A549 (cell line): Measurements from ENCODE around the gene PML. TPM values are rescaled to one million over a fixed set of nuclear protein-coding genes. Genes with fewer than 3 reads are reported as not detected.

Experiments
- ATAC-seq, 2 experiments: fragments of 200-7000 bp in 1 of 2; fragments of >200 bp in 1 of 2; cut with Nextera tagmentation in 1 of 2; cut with Tn5 transposase in 1 of 2; 3 replicates each; pipeline versions ENCODE4 v1.8.0 to v1.9.1; 2018 to 2020; ENCODE audit warnings: mild to moderate bottlenecking in 1 of 2, moderate library complexity in 1 of 2
- CTCF ChIA-PET: fragments of 300-600 bp; sonication (Branson Sonifier 250); formaldehyde crosslinking; extraction: SDS; loops from one replicate; lab custom pipeline; 2021; ENCODE audit warnings: antibody characterized with exemption, inconsistent platforms; lab: Yijun Ruan, JAX
- POLR2A ChIA-PET: fragments of 350-600 bp; formaldehyde crosslinking; extraction: SDS; loops from one replicate; lab custom pipeline; 2021; ENCODE audit warnings: antibody characterized with exemption, inconsistent platforms; lab: Yijun Ruan, JAX
- DNase-seq, 2 experiments: peaks; one replicate each; pipeline versions ENCODE4 v3.0.0 to v3.0.0-alpha.2; 2011 to 2016; ENCODE audit warnings: low read depth in 1 of 2, low spot score in 1 of 2
- FAIRE-seq: peaks from 2 replicates; lab custom pipeline; 2011; peaks lifted over from hg19 to GRCh38; lab: Jason Lieb, UNC
- H3K27ac ChIP-seq, 2 experiments: fragments of >200 bp; sonication (Bioruptor Twin); formaldehyde crosslinking; 3 replicates each; pipeline ENCODE4 v1.5.1; 2016 to 2017
- H3K4me1 ChIP-seq: fragments of >200 bp; sonication (Bioruptor Twin); formaldehyde crosslinking; 3 replicates; pipeline ENCODE4 v1.6.1; 2016
- H3K4me2 ChIP-seq: fragments of >200 bp; sonication (Bioruptor Twin); formaldehyde crosslinking; 3 replicates; pipeline ENCODE4 v1.6.1; 2016
- H3K4me3 ChIP-seq: fragments of >200 bp; sonication (Bioruptor Twin); formaldehyde crosslinking; 3 replicates; pipeline ENCODE4 v1.5.1; 2016
- H3K9me3 ChIP-seq: fragments of >200 bp; sonication (Bioruptor Twin); formaldehyde crosslinking; 3 replicates; pipeline ENCODE4 v1.6.1; 2016
- CHD4 ChIP-seq: fragments of 200-600 bp; sonication (generic); IDR thresholded peaks from 2 replicates; pipeline ENCODE4 v1.6.1; 2016; ENCODE audit warnings: antibody characterized with exemption, mild to moderate bottlenecking, borderline replicate concordance
- EHMT2 ChIP-seq: fragments of 200-600 bp; sonication (generic); IDR thresholded peaks from 2 replicates; pipeline ENCODE4 v1.6.1; 2016; ENCODE audit warnings: antibody characterized with exemption, low read depth, mild to moderate bottlenecking, moderate library complexity
- EP300 ChIP-seq, 2 experiments: fragments of >200 bp; sonication (Bioruptor Twin); formaldehyde crosslinking; IDR thresholded peaks; 2 replicates in 1 of 2; 3 replicates in 1 of 2; pipeline ENCODE4 v1.6.1; 2016 to 2017
- FOSL2 ChIP-seq, 2 experiments: fragments of 450-650 bp in 1 of 2; fragments of >200 bp in 1 of 2; sonication (Bioruptor Twin) in 1 of 2; formaldehyde crosslinking; IDR thresholded peaks; 2 replicates each; pipeline versions ENCODE4 v1.5.0 to v1.6.1; 2016 to 2020; ENCODE audit warnings: mild to moderate bottlenecking in 1 of 2, moderate library complexity in 1 of 2
- FOXS1 ChIP-seq: fragments of 250-450 bp; sonication (Bioruptor Pico); IDR thresholded peaks from 2 replicates; pipeline ENCODE4 v1.5.0; 2020; ENCODE audit warnings: mild to moderate bottlenecking, moderate library complexity
- HEYL ChIP-seq: fragments of 250-450 bp; sonication (Bioruptor Pico); IDR thresholded peaks from 2 replicates; pipeline ENCODE4 v1.8.0; 2021; ENCODE audit warnings: mild to moderate bottlenecking, moderate library complexity
- MYC ChIP-seq: IDR thresholded peaks from 2 replicates; pipeline ENCODE4 v1.6.1; 2012; ENCODE audit warnings: mild to moderate bottlenecking, inconsistent platforms, low read length, improper control_type of control experiment, borderline replicate concordance
- RARB ChIP-seq: fragments of 250-450 bp; sonication (Bioruptor Pico); IDR thresholded peaks from 2 replicates; pipeline ENCODE4 v1.8.0; 2021; ENCODE audit warnings: mild to moderate bottlenecking, moderate library complexity
- RCOR1 ChIP-seq: fragments of 150-350 bp; IDR thresholded peaks from 2 replicates; pipeline ENCODE4 v1.6.1; 2014; ENCODE audit warnings: antibody characterized with exemption, low read length, low read depth
- RFX5 ChIP-seq: fragments of 450-650 bp; IDR thresholded peaks from 2 replicates; pipeline ENCODE4 v1.7.1; 2014; ENCODE audit warnings: antibody characterized with exemption, mild to moderate bottlenecking, moderate library complexity
- ZC3H11A ChIP-seq: fragments of 450-650 bp; IDR thresholded peaks from 2 replicates; pipeline ENCODE4 v1.6.1; 2014; ENCODE audit warnings: antibody characterized with exemption, mild to moderate bottlenecking
- ZNF302 ChIP-seq: fragments of 250-450 bp; sonication (Bioruptor Pico); IDR thresholded peaks from 2 replicates; pipeline ENCODE4 v1.9.0; 2021; ENCODE audit warnings: inconsistent platforms, mild to moderate bottlenecking, moderate library complexity
- WGBS: methylation state at CpG from one replicate; pipeline ENCODE4 v1.1.6; 2017; ENCODE audit errors: missing lambda C conversion rate; 5-methylcytosine and 5-hydroxymethylcytosine counted together
- polyA plus RNA-seq, 4 experiments: library from polyadenylated mRNA; depleted of rRNA in 3 of 4; stranded (reverse); fragments of >200 nt; fragmentation: RNase III in 1 of 4; extraction: RNeasy Plus Mini Kit Qiagen cat#74134 plus additional on column Dnase treatment in 1 of 4; gene quantifications; 2 replicates in 3 of 4; 3 replicates in 1 of 4; pipeline ENCODE4 v1.2.3, GENCODE V29; 2011 to 2017
- TF ChIP-seq, protein P1 (sequence below): IDR thresholded peaks from 2 replicates; pipeline ENCODE4 v1.6.1; 2012
- TF ChIP-seq, protein P2 (sequence below): fragments of 250-450 bp; sonication (Bioruptor Pico); IDR thresholded peaks from 2 replicates; pipeline ENCODE4 v1.5.0; 2021; ENCODE audit warnings: mild to moderate bottlenecking, moderate library complexity, borderline replicate concordance
- TF ChIP-seq, protein P3 (sequence below): fragments of >200 bp; sonication (Bioruptor Twin); formaldehyde crosslinking; IDR thresholded peaks from 3 replicates; pipeline ENCODE4 v1.5.1; 2016
- TF ChIP-seq, protein P4 (sequence below): IDR thresholded peaks from 2 replicates; pipeline ENCODE4 v1.6.1; 2012; ENCODE audit warnings: low read depth, borderline replicate concordance
- TF ChIP-seq, protein P5 (sequence below): IDR thresholded peaks from 2 replicates; pipeline ENCODE4 v1.6.1; 2012
- TF ChIP-seq, protein P6 (sequence below): fragments of 150-350 bp; IDR thresholded peaks from 2 replicates; pipeline ENCODE4 v1.6.1; 2014; ENCODE audit warnings: low read depth, mild to moderate bottlenecking, low read length

Gene PML
- polyA plus RNA-seq, 2 of the 4 experiments (the other 2 are of a cell fraction) = 2.1 to 8.5 TPM

DNA sequence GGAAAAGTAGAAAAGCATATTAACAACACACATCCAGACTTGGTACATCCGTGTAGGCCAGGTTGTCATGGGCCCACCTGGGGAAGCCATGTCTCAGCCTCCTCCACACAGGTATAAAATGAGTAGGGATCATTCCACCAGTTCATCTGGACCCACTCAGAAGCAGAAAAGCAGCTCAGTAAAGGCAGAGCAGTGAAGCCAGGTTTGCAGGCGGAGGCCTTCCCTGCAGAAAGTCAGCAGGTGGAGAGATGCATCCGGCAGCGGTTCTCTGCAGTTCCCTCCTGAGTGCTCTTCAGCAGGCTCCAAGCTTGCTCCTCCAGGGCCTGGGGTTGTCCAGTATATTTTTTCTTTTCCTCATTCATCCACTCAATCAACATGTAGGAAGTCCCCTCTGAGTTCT is 46.1 kb upstream of the PML start:
- DNase-seq (no peak), ATAC-seq (no peak), FAIRE-seq (no peak)
- Histone ChIP-seq H3K27ac (no peak overlapping the region), H3K4me1 (no peaks in the 10 kb centered on the region), H3K4me2 (no peak overlapping the region), H3K4me3 (no peak overlapping the region), H3K9me3 (no peaks in the 10 kb centered on the region)
- POLR2A ChIA-PET = no interaction called here
- WGBS = 93% methylated on average over 4 of the region's 4 CpGs
- CTCF ChIA-PET = interaction anchor here (0.9 to 4.4 kb wide), 6 partner anchors 13 to 105 kb away, joined by 3 to 24 read pairs (median 7); no protein-coding TSS in a partner anchor
- TF ChIP-seq RCOR1 = no peak
- no peak for TF ChIP-seq EHMT2
- no peak for TF ChIP-seq RFX5
- no peak for TF ChIP-seq CHD4
- TF ChIP-seq, protein P1, sequence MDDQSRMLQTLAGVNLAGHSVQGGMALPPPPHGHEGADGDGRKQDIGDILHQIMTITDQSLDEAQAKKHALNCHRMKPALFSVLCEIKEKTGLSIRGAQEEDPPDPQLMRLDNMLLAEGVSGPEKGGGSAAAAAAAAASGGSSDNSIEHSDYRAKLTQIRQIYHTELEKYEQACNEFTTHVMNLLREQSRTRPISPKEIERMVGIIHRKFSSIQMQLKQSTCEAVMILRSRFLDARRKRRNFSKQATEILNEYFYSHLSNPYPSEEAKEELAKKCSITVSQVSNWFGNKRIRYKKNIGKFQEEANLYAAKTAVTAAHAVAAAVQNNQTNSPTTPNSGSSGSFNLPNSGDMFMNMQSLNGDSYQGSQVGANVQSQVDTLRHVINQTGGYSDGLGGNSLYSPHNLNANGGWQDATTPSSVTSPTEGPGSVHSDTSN = no peak
- TF ChIP-seq HEYL (CRISPR knock-in tag) = no peak
- TF ChIP-seq MYC = no peak
- TF ChIP-seq, protein P2, sequence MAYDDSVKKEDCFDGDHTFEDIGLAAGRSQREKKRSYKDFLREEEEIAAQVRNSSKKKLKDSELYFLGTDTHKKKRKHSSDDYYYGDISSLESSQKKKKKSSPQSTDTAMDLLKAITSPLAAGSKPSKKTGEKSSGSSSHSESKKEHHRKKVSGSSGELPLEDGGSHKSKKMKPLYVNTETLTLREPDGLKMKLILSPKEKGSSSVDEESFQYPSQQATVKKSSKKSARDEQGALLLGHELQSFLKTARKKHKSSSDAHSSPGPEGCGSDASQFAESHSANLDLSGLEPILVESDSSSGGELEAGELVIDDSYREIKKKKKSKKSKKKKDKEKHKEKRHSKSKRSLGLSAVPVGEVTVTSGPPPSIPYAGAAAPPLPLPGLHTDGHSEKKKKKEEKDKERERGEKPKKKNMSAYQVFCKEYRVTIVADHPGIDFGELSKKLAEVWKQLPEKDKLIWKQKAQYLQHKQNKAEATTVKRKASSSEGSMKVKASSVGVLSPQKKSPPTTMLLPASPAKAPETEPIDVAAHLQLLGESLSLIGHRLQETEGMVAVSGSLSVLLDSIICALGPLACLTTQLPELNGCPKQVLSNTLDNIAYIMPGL = no peak
- TF ChIP-seq, protein P3, sequence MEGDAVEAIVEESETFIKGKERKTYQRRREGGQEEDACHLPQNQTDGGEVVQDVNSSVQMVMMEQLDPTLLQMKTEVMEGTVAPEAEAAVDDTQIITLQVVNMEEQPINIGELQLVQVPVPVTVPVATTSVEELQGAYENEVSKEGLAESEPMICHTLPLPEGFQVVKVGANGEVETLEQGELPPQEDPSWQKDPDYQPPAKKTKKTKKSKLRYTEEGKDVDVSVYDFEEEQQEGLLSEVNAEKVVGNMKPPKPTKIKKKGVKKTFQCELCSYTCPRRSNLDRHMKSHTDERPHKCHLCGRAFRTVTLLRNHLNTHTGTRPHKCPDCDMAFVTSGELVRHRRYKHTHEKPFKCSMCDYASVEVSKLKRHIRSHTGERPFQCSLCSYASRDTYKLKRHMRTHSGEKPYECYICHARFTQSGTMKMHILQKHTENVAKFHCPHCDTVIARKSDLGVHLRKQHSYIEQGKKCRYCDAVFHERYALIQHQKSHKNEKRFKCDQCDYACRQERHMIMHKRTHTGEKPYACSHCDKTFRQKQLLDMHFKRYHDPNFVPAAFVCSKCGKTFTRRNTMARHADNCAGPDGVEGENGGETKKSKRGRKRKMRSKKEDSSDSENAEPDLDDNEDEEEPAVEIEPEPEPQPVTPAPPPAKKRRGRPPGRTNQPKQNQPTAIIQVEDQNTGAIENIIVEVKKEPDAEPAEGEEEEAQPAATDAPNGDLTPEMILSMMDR = no peak
- TF ChIP-seq, protein P4, sequence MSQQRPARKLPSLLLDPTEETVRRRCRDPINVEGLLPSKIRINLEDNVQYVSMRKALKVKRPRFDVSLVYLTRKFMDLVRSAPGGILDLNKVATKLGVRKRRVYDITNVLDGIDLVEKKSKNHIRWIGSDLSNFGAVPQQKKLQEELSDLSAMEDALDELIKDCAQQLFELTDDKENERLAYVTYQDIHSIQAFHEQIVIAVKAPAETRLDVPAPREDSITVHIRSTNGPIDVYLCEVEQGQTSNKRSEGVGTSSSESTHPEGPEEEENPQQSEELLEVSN = no peak

DNA sequence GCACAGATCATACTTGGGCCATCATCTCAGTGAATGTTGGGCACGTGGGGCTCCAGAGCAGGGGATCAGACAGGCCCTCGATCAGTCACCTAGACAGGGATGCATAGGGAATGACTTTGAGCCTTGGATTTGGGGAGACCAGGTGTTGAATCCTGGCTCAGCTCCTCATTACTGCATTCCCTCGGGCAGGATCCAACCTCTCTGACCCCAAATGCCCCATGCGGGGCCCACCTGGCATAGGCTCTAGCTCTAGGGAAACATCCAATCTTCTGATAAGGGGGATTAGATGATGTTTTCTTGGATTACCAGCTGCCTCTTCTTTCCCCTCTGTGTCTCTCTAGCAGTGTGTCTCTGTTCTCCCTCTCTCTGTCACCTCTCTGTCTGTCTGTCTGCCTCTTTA is 45.5 kb upstream of the PML start:
- Histone ChIP-seq H3K4me1 (no peaks in the 10 kb centered on the region), H3K4me2 (no peak overlapping the region)
- TF ChIP-seq ZC3H11A (no peak), FOXS1 (no peak), ZNF302 (CRISPR knock-in tag) (no peak), RARB (CRISPR knock-in tag) (no peak), EP300 (IDR thresholded peaks at IDR 0.05) (no peak), FOSL2 (IDR thresholded peaks at IDR 0.05) (no peak), FOSL2 (CRISPR knock-in tag; IDR thresholded peaks at IDR 0.05) (no peak)
- TF ChIP-seq, protein P5, sequence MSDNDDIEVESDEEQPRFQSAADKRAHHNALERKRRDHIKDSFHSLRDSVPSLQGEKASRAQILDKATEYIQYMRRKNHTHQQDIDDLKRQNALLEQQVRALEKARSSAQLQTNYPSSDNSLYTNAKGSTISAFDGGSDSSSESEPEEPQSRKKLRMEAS = no peak
- TF ChIP-seq, protein P6, sequence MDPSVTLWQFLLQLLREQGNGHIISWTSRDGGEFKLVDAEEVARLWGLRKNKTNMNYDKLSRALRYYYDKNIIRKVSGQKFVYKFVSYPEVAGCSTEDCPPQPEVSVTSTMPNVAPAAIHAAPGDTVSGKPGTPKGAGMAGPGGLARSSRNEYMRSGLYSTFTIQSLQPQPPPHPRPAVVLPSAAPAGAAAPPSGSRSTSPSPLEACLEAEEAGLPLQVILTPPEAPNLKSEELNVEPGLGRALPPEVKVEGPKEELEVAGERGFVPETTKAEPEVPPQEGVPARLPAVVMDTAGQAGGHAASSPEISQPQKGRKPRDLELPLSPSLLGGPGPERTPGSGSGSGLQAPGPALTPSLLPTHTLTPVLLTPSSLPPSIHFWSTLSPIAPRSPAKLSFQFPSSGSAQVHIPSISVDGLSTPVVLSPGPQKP = no peak
- TF ChIP-seq, all 56 proteins: peak for 0
- Histone ChIP-seq H3K27ac (no peak overlapping the region), H3K9me3 (no peaks in the 10 kb centered on the region), H3K4me3 (no peak overlapping the region)
- ChIA-PET POLR2A (no interaction called here), CTCF (interaction anchor here (0.7 to 4.4 kb wide), 9 partner anchors 8 to 104 kb away, joined by 3 to 24 read pairs (median 5); no protein-coding TSS in a partner anchor)
- ATAC-seq = no peak
- DNase-seq = no peak
- FAIRE-seq = no peak
- WGBS = 52% methylated on average over 4 of the region's 4 CpGs
